Ishikawa (cell line): Measurements from ENCODE around the gene CRELD2.

Experiments used
- EP300 ChIP-seq: IDR thresholded peaks from 2 replicates; pipeline ENCODE4 v1.6.1; 2012; ENCODE audit warnings: borderline replicate concordance
- NFIC ChIP-seq: IDR thresholded peaks from 2 replicates; pipeline ENCODE4 v1.6.1; 2012
- TF ChIP-seq, protein P1 (sequence below): IDR thresholded peaks from 2 replicates; pipeline ENCODE4 v1.6.1; 2012; ENCODE audit warnings: low read depth, mild to moderate bottlenecking
- TF ChIP-seq, protein P2 (sequence below): IDR thresholded peaks from 2 replicates; pipeline ENCODE4 v1.6.1; 2012

DNA sequence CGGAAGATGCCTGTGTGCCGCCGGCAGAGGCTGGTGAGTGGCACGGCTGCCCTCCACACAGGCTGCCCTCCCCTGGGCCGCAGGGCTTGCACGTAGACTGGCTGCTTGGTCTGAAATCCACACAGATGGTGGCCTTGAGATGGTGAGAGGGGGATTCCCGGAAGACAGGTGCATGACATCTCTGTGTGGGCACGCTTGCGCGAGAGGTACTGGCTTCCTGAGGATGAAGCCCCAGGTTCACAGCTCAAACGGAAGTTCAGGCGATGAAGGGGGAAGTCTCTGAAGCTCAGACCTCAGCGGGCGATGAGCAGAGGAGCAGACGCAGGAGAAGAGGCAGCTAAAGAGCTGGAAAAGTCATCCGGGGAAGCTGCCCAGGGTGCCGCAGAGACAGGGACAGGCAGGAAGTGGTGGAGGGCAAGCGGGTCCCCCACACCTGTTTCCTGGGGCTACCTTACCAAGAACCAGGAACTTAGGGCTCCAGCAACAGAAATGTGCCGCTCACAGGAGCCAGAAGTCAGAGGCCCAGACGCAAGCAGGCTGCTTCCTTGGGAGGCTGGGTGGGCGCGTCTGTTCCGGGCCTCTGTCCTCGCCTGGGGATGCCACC lies 7.2 kb downstream of the CRELD2 start:
- no peak for TF ChIP-seq NFIC
- TF ChIP-seq EP300: no peak
- TF ChIP-seq, protein P1, sequence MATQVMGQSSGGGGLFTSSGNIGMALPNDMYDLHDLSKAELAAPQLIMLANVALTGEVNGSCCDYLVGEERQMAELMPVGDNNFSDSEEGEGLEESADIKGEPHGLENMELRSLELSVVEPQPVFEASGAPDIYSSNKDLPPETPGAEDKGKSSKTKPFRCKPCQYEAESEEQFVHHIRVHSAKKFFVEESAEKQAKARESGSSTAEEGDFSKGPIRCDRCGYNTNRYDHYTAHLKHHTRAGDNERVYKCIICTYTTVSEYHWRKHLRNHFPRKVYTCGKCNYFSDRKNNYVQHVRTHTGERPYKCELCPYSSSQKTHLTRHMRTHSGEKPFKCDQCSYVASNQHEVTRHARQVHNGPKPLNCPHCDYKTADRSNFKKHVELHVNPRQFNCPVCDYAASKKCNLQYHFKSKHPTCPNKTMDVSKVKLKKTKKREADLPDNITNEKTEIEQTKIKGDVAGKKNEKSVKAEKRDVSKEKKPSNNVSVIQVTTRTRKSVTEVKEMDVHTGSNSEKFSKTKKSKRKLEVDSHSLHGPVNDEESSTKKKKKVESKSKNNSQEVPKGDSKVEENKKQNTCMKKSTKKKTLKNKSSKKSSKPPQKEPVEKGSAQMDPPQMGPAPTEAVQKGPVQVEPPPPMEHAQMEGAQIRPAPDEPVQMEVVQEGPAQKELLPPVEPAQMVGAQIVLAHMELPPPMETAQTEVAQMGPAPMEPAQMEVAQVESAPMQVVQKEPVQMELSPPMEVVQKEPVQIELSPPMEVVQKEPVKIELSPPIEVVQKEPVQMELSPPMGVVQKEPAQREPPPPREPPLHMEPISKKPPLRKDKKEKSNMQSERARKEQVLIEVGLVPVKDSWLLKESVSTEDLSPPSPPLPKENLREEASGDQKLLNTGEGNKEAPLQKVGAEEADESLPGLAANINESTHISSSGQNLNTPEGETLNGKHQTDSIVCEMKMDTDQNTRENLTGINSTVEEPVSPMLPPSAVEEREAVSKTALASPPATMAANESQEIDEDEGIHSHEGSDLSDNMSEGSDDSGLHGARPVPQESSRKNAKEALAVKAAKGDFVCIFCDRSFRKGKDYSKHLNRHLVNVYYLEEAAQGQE: no peak
- TF ChIP-seq, protein P2, sequence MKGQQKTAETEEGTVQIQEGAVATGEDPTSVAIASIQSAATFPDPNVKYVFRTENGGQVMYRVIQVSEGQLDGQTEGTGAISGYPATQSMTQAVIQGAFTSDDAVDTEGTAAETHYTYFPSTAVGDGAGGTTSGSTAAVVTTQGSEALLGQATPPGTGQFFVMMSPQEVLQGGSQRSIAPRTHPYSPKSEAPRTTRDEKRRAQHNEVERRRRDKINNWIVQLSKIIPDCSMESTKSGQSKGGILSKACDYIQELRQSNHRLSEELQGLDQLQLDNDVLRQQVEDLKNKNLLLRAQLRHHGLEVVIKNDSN: no peak
